K562 (cell line): Measurements from ENCODE around the gene ZNF322. TPM values are rescaled to one million over a fixed set of nuclear protein-coding genes. Genes with fewer than 3 reads are reported as not detected.

ENCODE experiments used
- CAMTA2 ChIP-seq: fragments of 250-450 bp; sonication (Bioruptor Pico); conservative IDR thresholded peaks from 2 replicates; pipeline ENCODE4 v1.5.1; 2022
- ERF ChIP-seq: fragments of 450-650 bp; formaldehyde crosslinking; IDR thresholded peaks from 2 replicates; pipeline ENCODE4 v1.4.0; 2020; ENCODE audit warnings: mild to moderate bottlenecking, mixed read lengths
- L3MBTL2 ChIP-seq: fragments of 450-650 bp; IDR thresholded peaks from 2 replicates; pipeline ENCODE4 v1.6.1; 2016; ENCODE audit warnings: mild to moderate bottlenecking, moderate library complexity
- MECOM ChIP-seq: fragments of 250-450 bp; sonication (Bioruptor Pico); IDR thresholded peaks from 2 replicates; pipeline ENCODE4 v1.8.0; 2022; ENCODE audit warnings: inconsistent platforms
- POLR3A ChIP-seq: IDR thresholded peaks from 2 replicates; pipeline ENCODE4 v1.6.1; 2011; ENCODE audit warnings: borderline replicate concordance, mild to moderate bottlenecking, moderate library complexity; ENCODE audit not compliant: insufficient read length, insufficient read depth; ENCODE audit errors: extremely low read depth
- PYGO2 ChIP-seq: fragments of 450-650 bp; IDR thresholded peaks from 2 replicates; pipeline ENCODE4 v1.6.1; 2016; ENCODE audit warnings: mild to moderate bottlenecking, missing genetic modification characterization, moderate library complexity, missing compliant biosample characterization
- RBBP5 ChIP-seq: fragments of 200-600 bp; sonication (generic); IDR thresholded peaks from 2 replicates; pipeline ENCODE4 v1.6.1; 2012; ENCODE audit warnings: borderline replicate concordance, mild to moderate bottlenecking, low read length, control low read depth, inconsistent platforms; ENCODE audit not compliant: insufficient read depth, poor library complexity, severe bottlenecking
- RUNX1 ChIP-seq: sonication (generic); IDR thresholded peaks from 2 replicates; pipeline ENCODE4 v1.6.1; 2016; ENCODE audit warnings: antibody characterized with exemption, low read depth
- SMARCC2 ChIP-seq: fragments of 450-650 bp; IDR thresholded peaks from 2 replicates; pipeline ENCODE4 v1.6.1; 2017; ENCODE audit warnings: antibody characterized with exemption, moderate library complexity, mild to moderate bottlenecking, low read depth
- TGIF2 ChIP-seq: sonication (generic); formaldehyde crosslinking; IDR thresholded peaks from 2 replicates; pipeline ENCODE4 v1.8.1; 2022; ENCODE audit warnings: mild to moderate bottlenecking, missing genetic modification reagents, moderate library complexity
- TRIM24 ChIP-seq, 2 experiments: fragments of 450-650 bp; IDR thresholded peaks; 2 replicates each; pipeline ENCODE4 v1.6.1; 2016
- U2AF1 ChIP-seq: fragments of 200-400 bp; formaldehyde crosslinking; optimal IDR thresholded peaks from 2 replicates; pipeline ENCODE3; 2017; ENCODE audit warnings: mild to moderate bottlenecking, low read depth, low read length, moderate library complexity
- WHSC1 ChIP-seq: IDR thresholded peaks from one replicate; pipeline ENCODE4 v1.6.1; 2012; ENCODE audit warnings: low read length, control low read depth, inconsistent platforms
- ZNF124 ChIP-seq: sonication (generic); formaldehyde crosslinking; IDR thresholded peaks from 2 replicates; pipeline ENCODE4 v1.8.1; 2022; ENCODE audit warnings: missing genetic modification reagents
- ZNF57 ChIP-seq: fragments of 450-650 bp; formaldehyde crosslinking; IDR thresholded peaks from 2 replicates; pipeline ENCODE4 v1.4.0; 2020; ENCODE audit warnings: mild to moderate bottlenecking, moderate library complexity
- ZNF586 ChIP-seq: fragments of 450-650 bp; formaldehyde crosslinking; conservative IDR thresholded peaks from 2 replicates; pipeline ENCODE4 v1.4.0; 2020; ENCODE audit warnings: mild to moderate bottlenecking, moderate library complexity
- ZNF644 ChIP-seq: fragments of 200-800 bp; sonication (Bioruptor generic); IDR thresholded peaks from 2 replicates; pipeline ENCODE4 v1.6.1; 2016; ENCODE audit warnings: low read depth, missing genetic modification characterization, missing compliant biosample characterization
- ZNF707 ChIP-seq: fragments of 250-450 bp; sonication (Bioruptor Pico); conservative IDR thresholded peaks from 2 replicates; pipeline ENCODE4 v1.8.0; 2022; ENCODE audit warnings: inconsistent platforms, mild to moderate bottlenecking, moderate library complexity
- ZNF785 ChIP-seq: fragments of 250-450 bp; sonication (Bioruptor Pico); IDR thresholded peaks from 2 replicates; pipeline ENCODE4 v1.4.0; 2020; ENCODE audit warnings: mild to moderate bottlenecking
- ZNF830 ChIP-seq: fragments of 250-450 bp; sonication (Bioruptor Pico); IDR thresholded peaks from 2 replicates; pipeline ENCODE4 v1.5.0; 2021; ENCODE audit warnings: mild to moderate bottlenecking
- polyA plus RNA-seq, 8 experiments: library from polyadenylated mRNA; depleted of rRNA in 4 of 8; stranded (reverse) in 5 of 8; unstranded in 3 of 8; fragments of >200 nt; fragmentation: Nextera tagmentation in 2 of 8; fragmentation: Illumina TruSeq in 1 of 8; extraction: Ambion mirVana in 2 of 8; extraction: Trizol in 1 of 8; gene quantifications; 2 replicates each; pipeline versions ENCODE4 v1.2.1 to v1.2.3, GENCODE V29; 2011 to 2014; ENCODE audit warnings: inconsistent platforms in 1 of 8, missing spikeins in 1 of 8
- total RNA-seq, 7 experiments: library from RNA; depleted of rRNA in 6 of 7; stranded (reverse); fragments of >200 nt in 6 of 7; fragmentation: Illumina TruSeq in 2 of 7; extraction: Trizol in 2 of 7; gene quantifications; 2 replicates each; pipeline versions ENCODE4 v1.2.1 to v1.2.3, GENCODE V29; 2011 to 2021; ENCODE audit warnings: low replicate concordance in 1 of 7
- TF ChIP-seq, protein P1 (sequence below): conservative IDR thresholded peaks from 2 replicates; pipeline ENCODE4 v1.6.1; 2011; ENCODE audit warnings: low read depth, mild to moderate bottlenecking, low read length; ENCODE audit not compliant: control insufficient read depth
- TF ChIP-seq, protein P2 (sequence below): IDR thresholded peaks from 2 replicates; pipeline ENCODE4 v1.6.1; 2011; ENCODE audit not compliant: insufficient read length; ENCODE audit errors: extremely low read depth
- TF ChIP-seq, protein P3 (sequence below): fragments of 200-800 bp; sonication (Bioruptor generic); IDR thresholded peaks from 2 replicates; pipeline ENCODE4 v1.6.1; 2017; ENCODE audit warnings: missing genetic modification characterization, missing compliant biosample characterization
- TF ChIP-seq, protein P4 (sequence below): IDR thresholded peaks from 3 replicates; pipeline ENCODE4 v1.6.1; 2011; ENCODE audit warnings: borderline replicate concordance, mild to moderate bottlenecking, moderate library complexity; ENCODE audit not compliant: insufficient read length; ENCODE audit errors: extremely low read depth

ZNF322 gene
- total and polyA plus RNA-seq, 9 of the 15 experiments (the other 6 are each of a cell fraction or from before 2014, with no cell fraction given): 4.7 to 31.2 (median 18.7) TPM

DNA sequence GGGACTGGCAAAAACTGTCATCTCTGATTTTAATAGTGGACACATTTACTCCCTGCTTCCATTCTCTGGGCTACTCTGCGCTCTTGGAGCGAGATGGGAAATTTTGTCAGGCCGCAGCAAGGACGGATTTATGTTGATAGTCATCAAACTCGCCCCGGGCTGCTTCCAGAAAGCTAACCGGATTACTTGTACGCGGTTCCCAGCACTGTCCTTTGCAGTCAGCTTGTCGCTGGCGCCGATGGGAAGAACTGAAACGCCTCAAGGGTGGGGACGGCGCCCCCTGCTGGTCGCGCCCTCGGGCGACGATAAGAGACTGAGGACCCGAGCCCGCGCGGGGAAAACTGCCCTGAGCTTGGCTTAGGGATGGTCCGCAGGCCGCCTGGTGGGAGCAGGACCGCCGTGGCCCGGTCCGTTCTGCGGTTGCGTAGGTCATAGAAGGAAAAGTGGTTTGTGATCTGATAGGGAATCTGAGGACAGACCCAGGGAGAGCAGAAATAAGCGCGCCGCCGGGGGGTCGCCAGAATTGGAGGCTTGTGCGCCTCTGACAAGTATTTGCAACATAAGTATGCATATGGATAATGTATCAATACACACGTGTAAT lies 63.8 kb downstream of the ZNF322 start (continued):
- peak; percentile 70 for TF ChIP-seq RBBP5
- no peak for TF ChIP-seq SMARCC2
- no peak for TF ChIP-seq ZNF830
- TF ChIP-seq POLR3A: no peak
- TF ChIP-seq ZNF707 (CRISPR knock-in tag): no peak
- no peak for TF ChIP-seq ZNF124 (CRISPR knock-in tag)
- no peak for TF ChIP-seq U2AF1
- TF ChIP-seq ERF: no peak
- TF ChIP-seq, protein P1, sequence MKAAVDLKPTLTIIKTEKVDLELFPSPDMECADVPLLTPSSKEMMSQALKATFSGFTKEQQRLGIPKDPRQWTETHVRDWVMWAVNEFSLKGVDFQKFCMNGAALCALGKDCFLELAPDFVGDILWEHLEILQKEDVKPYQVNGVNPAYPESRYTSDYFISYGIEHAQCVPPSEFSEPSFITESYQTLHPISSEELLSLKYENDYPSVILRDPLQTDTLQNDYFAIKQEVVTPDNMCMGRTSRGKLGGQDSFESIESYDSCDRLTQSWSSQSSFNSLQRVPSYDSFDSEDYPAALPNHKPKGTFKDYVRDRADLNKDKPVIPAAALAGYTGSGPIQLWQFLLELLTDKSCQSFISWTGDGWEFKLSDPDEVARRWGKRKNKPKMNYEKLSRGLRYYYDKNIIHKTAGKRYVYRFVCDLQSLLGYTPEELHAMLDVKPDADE: 0 out of 2 replicates have a peak, but pooled peaks have one; percentile 60
- TF ChIP-seq, protein P2, sequence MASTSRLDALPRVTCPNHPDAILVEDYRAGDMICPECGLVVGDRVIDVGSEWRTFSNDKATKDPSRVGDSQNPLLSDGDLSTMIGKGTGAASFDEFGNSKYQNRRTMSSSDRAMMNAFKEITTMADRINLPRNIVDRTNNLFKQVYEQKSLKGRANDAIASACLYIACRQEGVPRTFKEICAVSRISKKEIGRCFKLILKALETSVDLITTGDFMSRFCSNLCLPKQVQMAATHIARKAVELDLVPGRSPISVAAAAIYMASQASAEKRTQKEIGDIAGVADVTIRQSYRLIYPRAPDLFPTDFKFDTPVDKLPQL: no peak
- no peak for TF ChIP-seq WHSC1
- TF ChIP-seq ZNF785 (CRISPR knock-in tag): no peak
- TF ChIP-seq PYGO2 (tag): no peak
- no peak for TF ChIP-seq RUNX1
- peak in 1 of 2 experiments; percentile 58; a peak in 2 of 4 replicates for TF ChIP-seq TRIM24 (IDR thresholded peaks at IDR 0.05)
- TF ChIP-seq, protein P3, sequence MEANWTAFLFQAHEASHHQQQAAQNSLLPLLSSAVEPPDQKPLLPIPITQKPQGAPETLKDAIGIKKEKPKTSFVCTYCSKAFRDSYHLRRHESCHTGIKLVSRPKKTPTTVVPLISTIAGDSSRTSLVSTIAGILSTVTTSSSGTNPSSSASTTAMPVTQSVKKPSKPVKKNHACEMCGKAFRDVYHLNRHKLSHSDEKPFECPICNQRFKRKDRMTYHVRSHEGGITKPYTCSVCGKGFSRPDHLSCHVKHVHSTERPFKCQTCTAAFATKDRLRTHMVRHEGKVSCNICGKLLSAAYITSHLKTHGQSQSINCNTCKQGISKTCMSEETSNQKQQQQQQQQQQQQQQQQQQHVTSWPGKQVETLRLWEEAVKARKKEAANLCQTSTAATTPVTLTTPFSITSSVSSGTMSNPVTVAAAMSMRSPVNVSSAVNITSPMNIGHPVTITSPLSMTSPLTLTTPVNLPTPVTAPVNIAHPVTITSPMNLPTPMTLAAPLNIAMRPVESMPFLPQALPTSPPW (CRISPR knock-in tag): no peak; the same call in 1 of the 2 replicates
- TF ChIP-seq ZNF644 (tag): no peak
- TF ChIP-seq, protein P4, sequence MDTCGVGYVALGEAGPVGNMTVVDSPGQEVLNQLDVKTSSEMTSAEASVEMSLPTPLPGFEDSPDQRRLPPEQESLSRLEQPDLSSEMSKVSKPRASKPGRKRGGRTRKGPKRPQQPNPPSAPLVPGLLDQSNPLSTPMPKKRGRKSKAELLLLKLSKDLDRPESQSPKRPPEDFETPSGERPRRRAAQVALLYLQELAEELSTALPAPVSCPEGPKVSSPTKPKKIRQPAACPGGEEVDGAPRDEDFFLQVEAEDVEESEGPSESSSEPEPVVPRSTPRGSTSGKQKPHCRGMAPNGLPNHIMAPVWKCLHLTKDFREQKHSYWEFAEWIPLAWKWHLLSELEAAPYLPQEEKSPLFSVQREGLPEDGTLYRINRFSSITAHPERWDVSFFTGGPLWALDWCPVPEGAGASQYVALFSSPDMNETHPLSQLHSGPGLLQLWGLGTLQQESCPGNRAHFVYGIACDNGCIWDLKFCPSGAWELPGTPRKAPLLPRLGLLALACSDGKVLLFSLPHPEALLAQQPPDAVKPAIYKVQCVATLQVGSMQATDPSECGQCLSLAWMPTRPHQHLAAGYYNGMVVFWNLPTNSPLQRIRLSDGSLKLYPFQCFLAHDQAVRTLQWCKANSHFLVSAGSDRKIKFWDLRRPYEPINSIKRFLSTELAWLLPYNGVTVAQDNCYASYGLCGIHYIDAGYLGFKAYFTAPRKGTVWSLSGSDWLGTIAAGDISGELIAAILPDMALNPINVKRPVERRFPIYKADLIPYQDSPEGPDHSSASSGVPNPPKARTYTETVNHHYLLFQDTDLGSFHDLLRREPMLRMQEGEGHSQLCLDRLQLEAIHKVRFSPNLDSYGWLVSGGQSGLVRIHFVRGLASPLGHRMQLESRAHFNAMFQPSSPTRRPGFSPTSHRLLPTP: no peak
- no peak for TF ChIP-seq CAMTA2 (CRISPR knock-in tag)
- no peak for TF ChIP-seq ZNF57 (CRISPR knock-in tag)
- TF ChIP-seq TGIF2 (CRISPR knock-in tag): no peak; the same call in 1 of the 2 replicates
- TF ChIP-seq MECOM (CRISPR knock-in tag): no peak
- no peak for TF ChIP-seq ZNF586 (CRISPR knock-in tag)
- TF ChIP-seq L3MBTL2: peak; percentile 68; the same call in 1 of the 2 replicates
